H1 (cell line): ENCODE results near the gene FREM2. TPM values are rescaled to one million over a fixed set of nuclear protein-coding genes. Genes with fewer than 3 reads are reported as not detected.

ENCODE experiments used
- CTCF ChIA-PET: fragments of 300-600 bp; sonication (Branson Sonifier 250); formaldehyde crosslinking; loops from one replicate; lab custom pipeline; 2021; ENCODE audit not compliant: partially characterized antibody; lab: Charles Lee
- POLR2A ChIA-PET: fragments of 300-600 bp; sonication (Branson Sonifier 250); formaldehyde crosslinking; loops from one replicate; lab custom pipeline; 2021; ENCODE audit warnings: inconsistent platforms; ENCODE audit not compliant: partially characterized antibody; lab: Charles Lee
- DNase-seq, 2 experiments: peaks; one replicate each; pipeline versions ENCODE4 v3.0.0 to v3.0.0-alpha.2; 2010 to 2022; ENCODE audit warnings: low spot score in 2 of 2, low read depth in 1 of 2, mixed read lengths in 1 of 2
- FAIRE-seq: peaks from 2 replicates; lab custom pipeline; 2011; peaks lifted over from hg19 to GRCh38; lab: Jason Lieb, UNC
- H2AFZ ChIP-seq: 2 replicates; pipeline ENCODE4 v1.8.1; 2012; ENCODE audit warnings: low read length, inconsistent platforms
- H2AK5ac ChIP-seq: 2 replicates; pipeline ENCODE4 v1.6.1; 2013; ENCODE audit warnings: low read depth, low read length
- H2BK120ac ChIP-seq: replicated peaks from 2 replicates; pipeline ENCODE3; 2013; ENCODE audit warnings: low read depth, low read length, inconsistent platforms
- H2BK12ac ChIP-seq: 2 replicates; pipeline ENCODE4 v1.6.1; 2013; ENCODE audit warnings: low read depth, low read length
- H2BK15ac ChIP-seq: 2 replicates; pipeline ENCODE4 v1.6.1; 2013; ENCODE audit warnings: low read length
- H2BK20ac ChIP-seq: 2 replicates; pipeline ENCODE4 v1.6.1; 2013; ENCODE audit warnings: low read length
- H2BK5ac ChIP-seq: 2 replicates; pipeline ENCODE4 v1.6.1; 2013; ENCODE audit warnings: low read depth, low read length
- H3K14ac ChIP-seq: 2 replicates; pipeline ENCODE4 v1.6.1; 2013; ENCODE audit warnings: inconsistent platforms; ENCODE audit not compliant: insufficient read length
- H3K18ac ChIP-seq: 2 replicates; pipeline ENCODE4 v1.6.1; 2013; ENCODE audit warnings: low read length; ENCODE audit errors: extremely low read depth
- H3K23ac ChIP-seq: 2 replicates; pipeline ENCODE4 v1.6.1; 2013; ENCODE audit warnings: inconsistent platforms; ENCODE audit not compliant: insufficient read length
- H3K23me2 ChIP-seq: 2 replicates; pipeline ENCODE4 v1.6.1; 2013; ENCODE audit warnings: low read depth, low read length
- H3K27ac ChIP-seq: 2 replicates; pipeline ENCODE4 v1.6.1; 2011; ENCODE audit warnings: low read depth, low read length, inconsistent platforms
- H3K27me3 ChIP-seq, 4 experiments: replicated peaks in 1 of 4; 1 replicate in 1 of 4; 2 replicates in 3 of 4; pipeline versions ENCODE4 v1.6.1 to v1.8.1; 2011 to 2013; ENCODE audit warnings: low read length in 3 of 4, mild to moderate bottlenecking in 3 of 4, inconsistent platforms in 2 of 4, mixed read lengths in 2 of 4, moderate library complexity in 1 of 4; ENCODE audit not compliant: control insufficient read depth in 3 of 4, insufficient read depth in 3 of 4; ENCODE audit errors: extremely low read depth in 1 of 4
- H3K36me3 ChIP-seq, 4 experiments: 2 replicates each; pipeline versions ENCODE4 v1.6.1 to v1.8.1; 2011 to 2013; ENCODE audit warnings: mild to moderate bottlenecking in 4 of 4, low read length in 3 of 4, moderate library complexity in 2 of 4, control low read depth in 1 of 4, inconsistent platforms in 1 of 4; ENCODE audit not compliant: insufficient read depth in 4 of 4, control insufficient read depth in 2 of 4
- H3K4ac ChIP-seq: replicated peaks from 2 replicates; pipeline ENCODE3; 2013; ENCODE audit warnings: low read length, low read depth, mixed read lengths, inconsistent platforms; ENCODE audit not compliant: insufficient read length
- H3K4me1 ChIP-seq, 4 experiments: replicated peaks in 1 of 4; 1 replicate in 1 of 4; 2 replicates in 3 of 4; pipeline versions ENCODE4 v1.6.1 to v1.8.1; 2011 to 2013; ENCODE audit warnings: low read length in 3 of 4, inconsistent platforms in 2 of 4, mixed read lengths in 1 of 4; ENCODE audit not compliant: insufficient read depth in 4 of 4, control insufficient read depth in 3 of 4
- H3K4me2 ChIP-seq, 2 experiments: 2 replicates each; pipeline versions ENCODE4 v1.6.1 to v1.8.1; 2011 to 2013; ENCODE audit warnings: low read depth in 2 of 2, low read length in 2 of 2, control low read depth in 1 of 2, inconsistent platforms in 1 of 2, mild to moderate bottlenecking in 1 of 2; ENCODE audit not compliant: insufficient read depth in 1 of 2
- H3K4me3 ChIP-seq, 4 experiments: fragments of 200-600, 300-600 bp in 1 of 4; sonication (generic), shearing (Covaris generic), sonication (Bioruptor Twin) in 1 of 4; 2 replicates each; pipeline versions ENCODE4 v1.5.1 to v1.8.1; 2011 to 2016; ENCODE audit warnings: low read length in 4 of 4, low read depth in 3 of 4, control low read depth in 2 of 4, inconsistent platforms in 2 of 4, mild to moderate bottlenecking in 2 of 4, mixed read lengths in 1 of 4, moderate library complexity in 1 of 4; ENCODE audit not compliant: insufficient read depth in 2 of 4; ENCODE audit errors: extremely low read depth in 1 of 4
- H3K56ac ChIP-seq: replicated peaks from 2 replicates; pipeline ENCODE3; 2013; ENCODE audit warnings: low read depth, mild to moderate bottlenecking, mixed read lengths, low read length, inconsistent platforms; ENCODE audit not compliant: insufficient read length
- H3K79me1 ChIP-seq: 2 replicates; pipeline ENCODE4 v1.6.1; 2013; ENCODE audit warnings: low read depth, low read length, control low read depth
- H3K79me2 ChIP-seq, 2 experiments: 2 replicates each; pipeline versions ENCODE4 v1.6.1 to v1.8.1; 2012 to 2013; ENCODE audit warnings: low read length in 2 of 2, mild to moderate bottlenecking in 2 of 2, inconsistent platforms in 1 of 2; ENCODE audit not compliant: insufficient read depth in 2 of 2, control insufficient read depth in 1 of 2
- H3K9ac ChIP-seq, 4 experiments: replicated peaks in 1 of 4; 1 replicate in 1 of 4; 2 replicates in 3 of 4; pipeline versions ENCODE4 v1.6.1 to v1.8.1; 2011 to 2013; ENCODE audit warnings: low read depth in 3 of 4, low read length in 3 of 4, control low read depth in 2 of 4, mild to moderate bottlenecking in 2 of 4, moderate library complexity in 2 of 4, inconsistent platforms in 1 of 4; ENCODE audit errors: extremely low read depth in 1 of 4
- H3K9me3 ChIP-seq, 2 experiments: 2 replicates each; pipeline versions ENCODE4 v1.6.1 to v1.8.1; 2012 to 2013; ENCODE audit warnings: mild to moderate bottlenecking in 2 of 2, moderate library complexity in 2 of 2, control low read depth in 1 of 2, inconsistent platforms in 1 of 2, low read depth in 1 of 2, low read length in 1 of 2, mixed read lengths in 1 of 2; ENCODE audit not compliant: insufficient read depth in 2 of 2
- H4K20me1 ChIP-seq, 2 experiments: replicated peaks in 1 of 2; 2 replicates each; pipeline versions ENCODE3 to v1.8.1; 2011 to 2013; ENCODE audit warnings: inconsistent platforms in 2 of 2, low read length in 2 of 2, mild to moderate bottlenecking in 1 of 2; ENCODE audit not compliant: insufficient read depth in 2 of 2, control insufficient read depth in 1 of 2
- H4K5ac ChIP-seq: 2 replicates; pipeline ENCODE4 v1.6.1; 2013; ENCODE audit warnings: low read length, low read depth, mixed read lengths, inconsistent platforms; ENCODE audit not compliant: insufficient read length
- H4K8ac ChIP-seq: 2 replicates; pipeline ENCODE4 v1.8.0; 2013; ENCODE audit warnings: mild to moderate bottlenecking, moderate library complexity, low read length, inconsistent platforms; ENCODE audit not compliant: insufficient read depth; ENCODE audit errors: extremely low read depth
- H4K91ac ChIP-seq: replicated peaks from 2 replicates; pipeline ENCODE3; 2013; ENCODE audit warnings: low read length, mixed read lengths, inconsistent platforms; ENCODE audit not compliant: insufficient read length
- RAD21 ChIP-seq, 2 experiments: IDR thresholded peaks in 1 of 2; conservative IDR thresholded peaks in 1 of 2; 2 replicates each; pipeline ENCODE4 v1.6.1; 2011; ENCODE audit warnings: low read depth in 2 of 2, low read length in 2 of 2, improper control_type of control experiment in 1 of 2, inconsistent platforms in 1 of 2, mild to moderate bottlenecking in 1 of 2, moderate library complexity in 1 of 2
- RFX5 ChIP-seq: IDR thresholded peaks from 2 replicates; pipeline ENCODE4 v1.6.1; 2011; ENCODE audit warnings: low read depth, low read length, improper control_type of control experiment, borderline replicate concordance
- WGBS, 2 experiments: shearing (Covaris generic) in 1 of 2; methylation state at CpG; one replicate each; pipeline versions ENCODE4 v1.1.6 to v1.1.7; 2013 to 2015; ENCODE audit warnings: low lambda C conversion rate in 2 of 2, mixed read lengths in 2 of 2, inconsistent platforms in 1 of 2, low coverage in 1 of 2, missing lambda C conversion rate in 1 of 2; ENCODE audit not compliant: insufficient replicate concordance in 2 of 2, insufficient coverage in 1 of 2, insufficient read length in 1 of 2; ENCODE audit errors: extremely low coverage in 1 of 2, missing lambda C conversion rate in 1 of 2; 5-methylcytosine and 5-hydroxymethylcytosine counted together
- polyA plus RNA-seq, 7 experiments: library from polyadenylated mRNA; depleted of rRNA in 3 of 7; stranded (reverse) in 5 of 7; unstranded in 2 of 7; fragments of >200 nt in 5 of 7; fragments of 200-250 nt in 2 of 7; gene quantifications; 1 replicate in 5 of 7; 2 replicates in 1 of 7; 4 replicates in 1 of 7; pipeline versions ENCODE4 v1.2.1 to v1.2.3, GENCODE V29; 2011 to 2013; ENCODE audit warnings: missing spikeins in 2 of 7, mixed read lengths in 2 of 7
- total RNA-seq: library from RNA; stranded (reverse); fragmentation: NEBNext Ultra II Directional; extraction: Animal tissue kit (Norgen Biotek cat#: 25700); gene quantifications from 2 replicates; pipeline ENCODE4 v1.2.1, GENCODE V29; 2021

FREM2 gene
- total and polyA plus RNA-seq, 2 of the 8 experiments (the other 6 are each of a cell fraction or from before 2014, with no cell fraction given), result 11.6 to 22.8 TPM

DNA sequence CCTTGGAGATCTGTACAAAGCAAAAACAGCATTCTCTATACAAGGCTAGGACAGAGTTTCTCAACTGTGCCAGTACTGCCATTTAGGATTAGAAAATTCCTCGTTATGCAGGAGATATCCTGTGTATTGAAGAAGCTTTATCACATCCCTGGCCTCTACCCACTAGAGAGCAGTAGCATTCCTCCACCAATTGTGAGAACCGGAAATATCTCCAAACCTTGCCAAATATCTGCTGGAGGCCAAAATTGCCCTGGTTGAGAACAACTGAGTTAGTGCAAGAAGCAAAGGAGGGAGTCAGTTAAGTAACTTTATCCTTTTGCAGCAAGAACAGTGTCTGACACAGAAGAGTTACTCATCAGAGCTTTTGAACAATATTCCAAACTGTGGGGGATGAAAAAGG lies 16.2 kb upstream of the FREM2 start:
- no peak overlapping the region for H2BK5ac ChIP-seq
- no peak overlapping the region for H3K23ac ChIP-seq
- FAIRE-seq (no peak), DNase-seq (no peak)
- no peak overlapping the region for H2BK15ac ChIP-seq
- no peaks in the 10 kb centered on the region for H4K20me1 ChIP-seq
- TF ChIP-seq RFX5 (no peak), RAD21 (IDR thresholded peaks at IDR 0.05 in 1 of 2, conservative IDR thresholded peaks at IDR 0.05 in 1 of 2; ENCODE audit: low read depth in 2 of 2, low read length in 2 of 2) (peak; percentile 25 to 41; a peak in 3 of 4 replicates)
- H3K14ac ChIP-seq, result no peak overlapping the region
- H3K23me2 ChIP-seq, result no peaks in the 10 kb centered on the region
- no peak overlapping the region for H3K56ac ChIP-seq
- H3K9ac ChIP-seq, result no peak overlapping the region
- no peaks in the 10 kb centered on the region for H3K79me2 ChIP-seq
- no peak overlapping the region for H2BK120ac ChIP-seq
- H3K27me3 ChIP-seq, result no peaks in the 10 kb centered on the region
- H4K91ac ChIP-seq, result no peak overlapping the region
- H3K18ac ChIP-seq, result no peak overlapping the region
- no peak overlapping the region for H2BK12ac ChIP-seq
- no peak overlapping the region for H4K8ac ChIP-seq
- H2BK20ac ChIP-seq, result no peak overlapping the region
- ChIA-PET POLR2A (interaction anchor here (0.8 kb wide), 1 partner anchor 667 kb away, joined by 3 read pairs; no protein-coding TSS in a partner anchor), CTCF (interaction anchor here (1.3 to 1.8 kb wide), 2 partner anchors 11 to 92 kb away, joined by 3 to 4 read pairs; no protein-coding TSS in a partner anchor)
- no peak overlapping the region for H2AK5ac ChIP-seq
- H3K4me1 ChIP-seq, result peaks cover 0 to 2% (median 0%) of the 10 kb centered on the region in 4 experiments; a peak in 1 of 7 replicates
- no peaks in the 10 kb centered on the region for H3K79me1 ChIP-seq
- no peaks in the 10 kb centered on the region for H3K9me3 ChIP-seq
- H4K5ac ChIP-seq, result no peak overlapping the region
- no peak overlapping the region for H3K27ac ChIP-seq
- H3K36me3 ChIP-seq, result no peaks in the 10 kb centered on the region
- H3K4ac ChIP-seq, result no peak overlapping the region
- H3K4me3 ChIP-seq, result no peak overlapping the region
- H2AFZ ChIP-seq, result no peak overlapping the region
- no peak overlapping the region for H3K4me2 ChIP-seq
- WGBS, 2 experiments, result 89% methylated on average over 2 of the region's 2 CpGs; no CpG with 5 or more reads in 1 of the 2 experiments
